Naive B cell (primary cell): ENCODE results near the gene ARHGEF7. TPM values are rescaled to one million over a fixed set of nuclear protein-coding genes. Genes with fewer than 3 reads are reported as not detected.
A peak's percentile ranks its signal among the peaks of the same experiment; 100 is the strongest.

ENCODE experiments used
- ATAC-seq, 2 donors: fragments of 150-1000 bp; cut with Tn5 transposase; 2 replicates each; pipeline ENCODE4 v1.10.0; 2021; ENCODE audit warnings: low read depth in 2 of 2, mild to moderate bottlenecking in 2 of 2, moderate library complexity in 2 of 2
- DNase-seq: peaks from one replicate; pipeline ENCODE4 v3.0.0; 2022
- H3K27ac Mint-ChIP-seq, 6 donors: one replicate each; pipeline ENCODE4 v1.8.0; 2020 to 2022; ENCODE audit warnings: mild to moderate bottlenecking in 6 of 6, mixed read lengths in 6 of 6, moderate library complexity in 5 of 6, inconsistent platforms in 2 of 6
- H3K27me3 Mint-ChIP-seq, 3 donors: one replicate each; pipeline ENCODE4 v1.8.0; 2021 to 2022; ENCODE audit warnings: mixed read lengths in 3 of 3, mild to moderate bottlenecking in 1 of 3
- H3K36me3 Mint-ChIP-seq, 2 donors: one replicate each; pipeline ENCODE4 v1.8.0; 2020 to 2022; ENCODE audit warnings: mixed read lengths in 2 of 2, inconsistent platforms in 1 of 2, mild to moderate bottlenecking in 1 of 2
- H3K4me1 Mint-ChIP-seq, 3 donors: one replicate each; pipeline ENCODE4 v1.8.0; 2020 to 2022; ENCODE audit warnings: mixed read lengths in 3 of 3, inconsistent platforms in 1 of 3, mild to moderate bottlenecking in 1 of 3, moderate library complexity in 1 of 3
- H3K4me3 Mint-ChIP-seq, 8 donors: one replicate each; pipeline ENCODE4 v1.8.0; 2020 to 2022; ENCODE audit warnings: mild to moderate bottlenecking in 8 of 8, mixed read lengths in 8 of 8, moderate library complexity in 8 of 8, inconsistent platforms in 2 of 8
- H3K9me3 Mint-ChIP-seq, 7 donors: one replicate each; pipeline ENCODE4 v1.8.0; 2020 to 2022; ENCODE audit warnings: mixed read lengths in 7 of 7, mild to moderate bottlenecking in 5 of 7, inconsistent platforms in 2 of 7, moderate library complexity in 1 of 7
- polyA plus RNA-seq, 6 donors: library from polyadenylated mRNA; unstranded; fragments of 300-500 nt; fragmentation: Illumina TruSeq; gene quantifications; one replicate each; pipeline ENCODE4 v1.2.3, GENCODE V29; 2021; ENCODE audit warnings: low read depth in 6 of 6

The ARHGEF7 gene
- polyA plus RNA-seq, 6 donors from 2014 or later = 9.1 to 26.9 (median 17.5) TPM

DNA sequence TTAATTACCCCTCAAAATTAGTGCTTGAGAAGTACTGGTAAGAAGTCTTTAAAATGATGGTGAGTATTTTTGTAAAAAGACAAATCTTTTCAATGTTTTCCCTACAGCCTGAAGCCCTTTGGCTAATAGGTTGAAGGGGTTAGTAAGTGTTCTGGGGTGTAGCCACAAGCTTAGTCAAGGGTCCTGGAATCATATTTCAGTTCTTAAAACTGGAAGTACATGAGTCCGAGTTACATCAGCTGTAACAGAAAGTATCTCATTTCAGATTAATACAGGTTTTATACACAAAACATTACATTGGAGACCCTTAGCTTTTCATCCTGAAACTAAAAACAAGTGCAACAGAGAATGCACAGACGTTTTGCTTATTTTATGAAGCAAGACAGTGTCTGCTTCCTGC lies 152.7 kb downstream of the ARHGEF7 start:
- H3K4me1 Mint-ChIP-seq = peaks cover 3 to 9% (median 4%) of the 10 kb centered on the region in 3 donors
- no peaks in the 10 kb centered on the region for H3K27me3 Mint-ChIP-seq
- H3K36me3 Mint-ChIP-seq = peaks cover 14 to 17% of the 10 kb centered on the region in 2 donors
- ATAC-seq = no peak
- no peak for DNase-seq
- H3K4me3 Mint-ChIP-seq = no peak overlapping the region
- no peaks in the 10 kb centered on the region for H3K9me3 Mint-ChIP-seq
- peak overlapping the region in 1 of 6 donors; percentile 72 for H3K27ac Mint-ChIP-seq

DNA sequence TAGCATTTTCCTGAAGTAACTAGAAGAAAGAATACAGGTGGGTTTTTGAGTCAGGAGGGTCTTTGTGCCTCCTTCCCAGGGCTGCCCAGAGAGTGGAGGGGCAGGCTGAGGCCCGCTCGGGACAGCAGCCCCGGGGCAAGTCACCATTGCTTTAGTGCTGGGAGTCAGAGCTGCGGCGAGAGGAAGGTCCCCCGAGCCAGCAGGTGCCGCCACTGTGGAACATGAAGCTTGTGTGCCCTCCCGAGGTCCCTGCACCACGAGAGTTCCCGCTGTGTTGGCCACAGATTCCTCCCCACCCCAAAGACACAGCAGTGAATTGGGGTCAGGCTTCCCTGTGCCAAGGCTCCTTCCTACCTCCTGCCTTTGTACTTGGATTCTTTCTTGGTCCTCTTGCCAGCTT lies 154.4 kb downstream of the ARHGEF7 start:
- no peak overlapping the region for H3K4me3 Mint-ChIP-seq
- peaks cover 14 to 23% of the 10 kb centered on the region in 2 donors for H3K36me3 Mint-ChIP-seq
- peaks cover 0 to 6% (median 0%) of the 10 kb centered on the region in 3 donors for H3K4me1 Mint-ChIP-seq
- no peaks in the 10 kb centered on the region for H3K27me3 Mint-ChIP-seq
- no peak overlapping the region for H3K27ac Mint-ChIP-seq
- H3K9me3 Mint-ChIP-seq = no peaks in the 10 kb centered on the region
- DNase-seq (no peak), ATAC-seq (no peak)

DNA sequence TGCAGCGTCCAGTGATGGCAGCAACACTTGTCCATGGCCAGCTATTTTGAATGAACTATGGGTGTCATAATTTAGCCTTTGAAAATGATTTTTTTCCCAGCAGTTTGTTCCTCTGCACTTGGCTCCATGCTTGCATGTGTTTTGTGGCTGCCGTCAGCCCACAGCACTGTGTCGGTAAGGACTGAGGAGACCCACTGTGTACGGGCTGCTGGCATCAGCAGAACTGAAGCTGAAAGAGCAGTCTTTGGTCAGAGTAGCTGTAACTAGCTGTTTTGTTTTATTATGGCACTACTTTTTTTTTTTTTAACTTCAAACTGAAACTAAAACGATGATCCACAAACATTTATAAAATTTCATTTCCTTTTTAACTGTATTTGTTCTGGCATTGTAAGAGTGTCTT lies 155.0 kb downstream of the ARHGEF7 start:
- H3K27ac Mint-ChIP-seq = peak overlapping the region in 2 of 6 donors; percentile 10 to 15
- peaks cover 0 to 6% (median 0%) of the 10 kb centered on the region in 3 donors for H3K4me1 Mint-ChIP-seq
- ATAC-seq = no peak
- no peaks in the 10 kb centered on the region for H3K27me3 Mint-ChIP-seq
- H3K9me3 Mint-ChIP-seq = no peaks in the 10 kb centered on the region
- H3K36me3 Mint-ChIP-seq = peaks cover 14 to 24% of the 10 kb centered on the region in 2 donors
- H3K4me3 Mint-ChIP-seq = no peak overlapping the region
- no peak for DNase-seq

DNA sequence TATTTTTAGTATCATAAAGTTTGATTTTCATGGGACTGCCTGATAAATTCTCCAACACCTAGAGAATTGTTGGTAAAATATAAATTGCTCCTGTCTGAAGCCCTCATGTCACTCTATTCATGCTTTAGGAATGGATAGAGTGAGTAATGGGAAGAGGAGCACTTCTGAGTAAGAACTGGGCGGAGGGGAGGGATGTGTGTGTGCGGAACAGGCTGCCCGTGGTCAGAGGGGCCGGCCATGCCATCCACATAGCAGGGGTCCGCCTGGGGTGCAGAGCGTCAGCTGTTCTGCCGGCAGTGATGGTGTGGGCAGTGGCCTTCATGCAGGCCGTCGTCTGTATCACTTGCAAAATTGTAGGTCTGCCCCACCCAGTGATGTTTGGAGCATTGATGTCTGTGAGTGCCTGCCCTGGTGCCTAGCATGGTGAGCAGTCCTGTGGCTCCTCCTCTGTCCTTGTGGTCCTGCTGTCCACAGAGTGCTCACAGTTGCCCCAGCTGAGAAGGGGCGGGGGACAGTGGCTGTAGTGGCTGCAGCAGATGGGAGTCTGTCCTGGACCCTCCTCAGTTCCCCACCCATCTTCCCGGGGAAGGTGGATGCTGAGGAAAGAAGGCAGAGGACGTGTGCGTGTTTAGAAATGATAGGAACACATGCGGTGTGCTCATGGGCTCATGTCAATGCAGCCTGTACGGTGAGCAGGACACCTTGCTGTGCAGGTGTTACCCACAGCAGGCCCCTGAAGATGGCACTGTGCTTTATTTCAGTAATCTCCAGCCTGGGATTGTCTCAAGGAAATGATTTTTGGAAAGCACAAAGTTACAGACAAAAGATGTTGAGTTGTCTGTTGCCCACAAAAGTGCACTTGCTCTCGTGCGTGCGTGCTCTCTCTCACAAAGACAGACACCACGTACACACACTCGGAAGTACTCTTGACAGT lies 155.9 kb downstream of the ARHGEF7 start:
- Mint-ChIP-seq H3K9me3 (no peaks in the 10 kb centered on the region), H3K36me3 (peaks cover 12 to 31% of the 10 kb centered on the region in 2 donors), H3K27ac (peak overlapping the region in 3 of 6 donors; percentile 10 to 61 (median 53)), H3K4me3 (no peak overlapping the region), H3K27me3 (no peaks in the 10 kb centered on the region), H3K4me1 (peaks cover 0 to 5% (median 0%) of the 10 kb centered on the region in 3 donors)
- ATAC-seq = no peak
- no peak for DNase-seq

GRCh38 chr13:111272117-111272516 lies 157.0 kb downstream of the ARHGEF7 start:
- H3K4me3 Mint-ChIP-seq = no peak overlapping the region
- no peaks in the 10 kb centered on the region for H3K27me3 Mint-ChIP-seq
- ATAC-seq (no peak), DNase-seq (no peak)
- peak overlapping the region in 2 of 6 donors; percentile 33 to 85 for H3K27ac Mint-ChIP-seq
- no peaks in the 10 kb centered on the region for H3K4me1 Mint-ChIP-seq
- H3K36me3 Mint-ChIP-seq = peaks cover 1 to 27% of the 10 kb centered on the region in 2 donors
- H3K9me3 Mint-ChIP-seq = no peaks in the 10 kb centered on the region

- ATAC-seq (no peak), DNase-seq (no peak)
- H3K4me3 Mint-ChIP-seq = no peak overlapping the region
- H3K36me3 Mint-ChIP-seq = peaks cover 11 to 28% of the 10 kb centered on the region in 2 donors
- H3K9me3 Mint-ChIP-seq = no peaks in the 10 kb centered on the region
- H3K27me3 Mint-ChIP-seq = no peaks in the 10 kb centered on the region
- H3K27ac Mint-ChIP-seq = peak overlapping the region in 1 of 6 donors; percentile 60
- H3K4me1 Mint-ChIP-seq = no peaks in the 10 kb centered on the region
These were observed 160.3 kb downstream of the ARHGEF7 start for GRCh38 chr13:111275382-111275781.

- DNase-seq (no peak), ATAC-seq (no peak)
- no peak overlapping the region for H3K27ac Mint-ChIP-seq
- H3K4me1 Mint-ChIP-seq = no peaks in the 10 kb centered on the region
- H3K4me3 Mint-ChIP-seq = no peak overlapping the region
- H3K27me3 Mint-ChIP-seq = no peaks in the 10 kb centered on the region
- H3K9me3 Mint-ChIP-seq = no peaks in the 10 kb centered on the region
- H3K36me3 Mint-ChIP-seq = peaks cover 11 to 33% of the 10 kb centered on the region in 2 donors
These were observed 161.0 kb downstream of the ARHGEF7 start for GRCh38 chr13:111275995-111276618.

GRCh38 chr13:111278258-111278657 lies 163.1 kb downstream of the ARHGEF7 start:
- peak overlapping the region in 2 of 6 donors; percentile 20 to 63 for H3K27ac Mint-ChIP-seq
- H3K36me3 Mint-ChIP-seq = peaks cover 12 to 33% of the 10 kb centered on the region in 2 donors
- no peak overlapping the region for H3K4me3 Mint-ChIP-seq
- ATAC-seq (no peak), DNase-seq (no peak)
- no peaks in the 10 kb centered on the region for H3K4me1 Mint-ChIP-seq
- no peaks in the 10 kb centered on the region for H3K9me3 Mint-ChIP-seq
- H3K27me3 Mint-ChIP-seq = no peaks in the 10 kb centered on the region

DNA sequence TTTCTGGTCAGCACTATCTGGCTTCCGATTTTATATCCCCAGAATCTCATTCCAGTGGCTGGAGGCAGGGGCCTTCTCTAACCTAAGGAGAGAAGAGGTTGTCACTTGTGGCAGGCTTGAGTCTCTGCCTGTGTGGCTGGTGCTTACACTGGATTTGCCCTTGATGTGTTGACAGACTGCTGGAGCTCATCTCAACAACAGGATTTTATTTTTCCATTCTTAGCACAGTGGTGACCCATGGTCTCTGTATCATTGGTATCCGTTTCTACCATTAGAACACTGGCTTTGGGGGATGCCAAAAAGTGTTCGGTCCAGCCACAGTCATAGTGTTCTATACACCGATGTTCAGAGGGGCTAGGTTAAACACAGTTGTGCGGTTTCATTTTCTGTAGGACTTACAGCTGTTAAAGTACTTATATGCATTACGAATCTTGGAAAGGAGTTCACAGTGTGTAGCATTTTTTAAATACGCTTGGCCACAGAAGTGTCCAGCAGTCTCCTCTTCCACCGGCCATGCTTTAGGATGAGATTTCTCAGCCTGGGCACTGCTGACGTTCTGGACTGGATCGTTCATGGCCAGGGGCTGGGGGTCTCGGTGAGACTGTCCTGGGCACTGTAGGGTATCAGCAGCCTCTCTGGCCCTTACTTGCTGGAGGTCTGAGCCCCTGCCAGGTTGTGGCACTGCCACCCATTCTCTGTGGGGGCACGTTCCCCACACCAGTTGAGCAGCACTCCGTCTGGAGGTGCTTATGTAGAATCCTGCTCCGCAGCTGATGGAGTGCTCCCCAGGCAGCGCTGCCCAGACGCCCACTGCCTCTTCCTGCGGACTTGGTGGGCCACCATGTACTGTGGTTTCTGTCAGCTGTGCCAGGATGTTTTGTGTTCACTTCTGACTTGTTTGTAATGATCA lies 163.9 kb downstream of the ARHGEF7 start:
- ATAC-seq (no peak), DNase-seq (no peak)
- Mint-ChIP-seq H3K4me3 (no peak overlapping the region), H3K27me3 (no peaks in the 10 kb centered on the region), H3K36me3 (peaks cover 19 to 34% of the 10 kb centered on the region in 2 donors), H3K27ac (no peak overlapping the region), H3K9me3 (no peaks in the 10 kb centered on the region), H3K4me1 (peaks cover 0 to 3% (median 0%) of the 10 kb centered on the region in 3 donors)

GRCh38 chr13:111280226-111280625 lies 165.1 kb downstream of the ARHGEF7 start:
- H3K4me3 Mint-ChIP-seq = no peak overlapping the region
- peaks cover 27 to 36% of the 10 kb centered on the region in 2 donors for H3K36me3 Mint-ChIP-seq
- ATAC-seq (no peak), DNase-seq (no peak)
- peaks cover 0 to 3% (median 0%) of the 10 kb centered on the region in 3 donors for H3K4me1 Mint-ChIP-seq
- H3K27me3 Mint-ChIP-seq = no peaks in the 10 kb centered on the region
- no peaks in the 10 kb centered on the region for H3K9me3 Mint-ChIP-seq
- no peak overlapping the region for H3K27ac Mint-ChIP-seq

GRCh38 chr13:111280681-111281585 lies 165.8 kb downstream of the ARHGEF7 start:
- Mint-ChIP-seq H3K27ac (peak overlapping the region in 3 of 6 donors; percentile 24 to 68 (median 41)), H3K9me3 (no peaks in the 10 kb centered on the region), H3K27me3 (no peaks in the 10 kb centered on the region), H3K36me3 (peaks cover 27 to 29% of the 10 kb centered on the region in 2 donors), H3K4me3 (no peak overlapping the region), H3K4me1 (peaks cover 0 to 3% (median 0%) of the 10 kb centered on the region in 3 donors)
- DNase-seq (no peak), ATAC-seq (no peak)

GRCh38 chr13:111281751-111282311 lies 166.7 kb downstream of the ARHGEF7 start:
- Mint-ChIP-seq H3K27me3 (no peaks in the 10 kb centered on the region), H3K36me3 (peaks cover 29 to 34% of the 10 kb centered on the region in 2 donors), H3K27ac (peak overlapping the region in 1 of 6 donors; percentile 68), H3K4me1 (peaks cover 0 to 3% (median 0%) of the 10 kb centered on the region in 3 donors), H3K9me3 (no peaks in the 10 kb centered on the region), H3K4me3 (no peak overlapping the region)
- ATAC-seq = no peak
- no peak for DNase-seq
